NCI-H2227 (cell line): ENCODE results near the gene SH2D5.

Experiments
- DNase-seq: peaks from one replicate; lab custom pipeline; 2025; ENCODE audit not compliant: unreplicated experiment; lab: John Stamatoyannopoulos, UW

SH2D5 gene

GRCh38 chr1:20715406-20715805 is 17.1 kb downstream of the SH2D5 start:
- no peak for DNase-seq

- DNase-seq, result no peak
These were observed 19.1 kb downstream of the SH2D5 start for GRCh38 chr1:20713440-20713839.

DNA sequence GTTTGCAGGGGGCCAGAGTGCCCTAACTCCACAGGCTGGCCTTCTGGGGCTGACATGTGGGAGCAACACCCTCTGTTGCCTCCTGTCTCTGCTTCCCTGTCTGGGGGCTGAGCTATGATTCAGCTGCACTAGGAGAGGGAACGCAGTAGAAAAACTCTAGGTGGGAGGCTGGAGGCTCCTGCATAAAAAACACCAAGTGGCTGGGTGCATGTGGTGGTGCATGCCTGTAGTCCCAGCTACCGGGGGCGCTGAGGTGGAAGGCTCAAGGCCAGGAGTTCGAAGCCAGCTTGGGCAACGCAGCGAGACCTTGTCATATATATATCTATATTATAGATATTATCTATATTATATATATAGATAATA is 20.3 kb downstream of the SH2D5 start:
- no peak for DNase-seq

GRCh38 chr1:20711285-20712214 is 21.0 kb downstream of the SH2D5 start:
- peak; percentile 91 for DNase-seq

GRCh38 chr1:20710469-20711284 is 21.8 kb downstream of the SH2D5 start:
- peak; percentile 56 for DNase-seq

- DNase-seq, result no peak
These were observed 22.6 kb downstream of the SH2D5 start for GRCh38 chr1:20709868-20710267.

- no peak for DNase-seq
These were observed 23.6 kb downstream of the SH2D5 start for GRCh38 chr1:20708891-20709290.

DNA sequence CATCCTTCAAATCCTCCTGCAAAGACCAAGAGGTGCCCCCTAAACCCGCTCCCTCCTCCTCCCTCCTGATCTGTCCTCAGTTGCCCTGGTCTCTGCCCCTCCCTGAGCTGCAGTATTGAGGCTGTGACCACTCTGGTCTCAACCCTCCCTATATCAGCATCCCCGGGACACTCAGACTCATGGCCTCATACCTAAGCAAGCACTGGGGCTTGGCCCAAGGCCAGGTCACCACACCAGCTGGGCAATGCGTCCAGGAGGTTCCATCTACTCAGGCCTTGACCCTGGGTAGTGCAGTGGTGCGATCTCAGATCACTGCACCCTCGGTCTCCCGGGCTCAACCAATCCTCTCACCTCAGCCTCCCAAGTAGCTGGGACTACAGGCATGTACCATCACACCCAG is 24.4 kb downstream of the SH2D5 start:
- no peak for DNase-seq

DNA sequence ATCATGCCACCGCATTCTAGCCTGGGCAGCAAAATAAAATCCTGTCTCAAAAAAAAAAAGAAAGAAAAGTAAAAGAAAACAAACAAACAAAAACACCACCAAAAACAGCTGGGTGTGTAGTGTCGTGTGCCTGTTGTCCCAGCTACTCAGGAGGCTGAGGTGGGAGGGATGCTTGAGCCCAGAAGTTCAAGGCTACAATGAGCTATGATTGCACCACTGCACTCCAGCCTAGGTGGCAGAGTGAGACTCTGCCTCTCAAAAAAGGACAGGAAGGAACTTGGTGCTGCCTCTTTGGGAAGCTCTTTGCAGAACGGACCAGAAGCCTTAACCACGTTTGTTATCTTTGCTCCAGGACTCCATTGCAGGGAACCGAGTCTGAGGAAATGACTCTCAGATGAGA is 25.7 kb downstream of the SH2D5 start:
- no peak for DNase-seq

- no peak for DNase-seq
These were observed 27.2 kb downstream of the SH2D5 start for GRCh38 chr1:20705203-20705755.

DNA sequence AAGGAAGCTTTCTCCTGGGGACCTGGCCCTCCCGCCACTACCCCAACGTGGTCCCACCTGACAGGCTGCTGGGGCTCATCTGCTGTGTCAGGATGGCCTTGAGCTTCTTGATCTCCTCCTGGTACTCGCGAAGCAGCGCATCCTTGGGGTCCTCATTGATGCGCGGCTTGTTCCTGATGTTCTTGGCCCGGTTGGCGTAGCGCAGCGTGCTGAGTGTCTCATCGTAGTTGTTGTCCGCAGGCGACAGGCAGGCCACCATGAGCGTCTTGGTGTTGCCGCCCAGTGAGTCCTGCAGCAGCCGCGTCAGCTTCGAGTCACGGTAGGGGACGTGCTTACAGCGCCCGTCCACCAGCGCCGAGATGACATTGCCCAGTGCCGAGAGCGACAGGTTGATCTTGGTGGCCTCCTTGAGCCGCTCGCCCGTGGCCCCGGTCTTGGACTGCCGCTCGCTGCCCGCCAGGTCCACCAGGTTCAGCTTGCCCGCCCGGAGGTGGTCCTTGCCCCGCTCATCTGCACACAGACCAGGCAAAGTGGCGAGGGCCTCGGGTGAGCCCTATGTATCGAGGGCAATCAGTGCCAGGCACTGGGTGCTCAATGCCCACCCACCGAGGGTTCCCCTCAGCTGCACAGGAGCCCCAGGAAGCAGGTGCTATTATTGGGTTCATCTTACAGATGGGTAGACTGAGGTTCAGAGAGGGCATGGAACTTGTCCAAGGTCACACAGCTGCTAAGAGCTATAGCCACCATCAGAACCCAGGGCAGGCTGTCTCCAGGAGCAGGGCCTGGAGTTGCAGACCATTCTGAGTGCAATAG is 27.9 kb downstream of the SH2D5 start:
- DNase-seq, result no peak

DNA sequence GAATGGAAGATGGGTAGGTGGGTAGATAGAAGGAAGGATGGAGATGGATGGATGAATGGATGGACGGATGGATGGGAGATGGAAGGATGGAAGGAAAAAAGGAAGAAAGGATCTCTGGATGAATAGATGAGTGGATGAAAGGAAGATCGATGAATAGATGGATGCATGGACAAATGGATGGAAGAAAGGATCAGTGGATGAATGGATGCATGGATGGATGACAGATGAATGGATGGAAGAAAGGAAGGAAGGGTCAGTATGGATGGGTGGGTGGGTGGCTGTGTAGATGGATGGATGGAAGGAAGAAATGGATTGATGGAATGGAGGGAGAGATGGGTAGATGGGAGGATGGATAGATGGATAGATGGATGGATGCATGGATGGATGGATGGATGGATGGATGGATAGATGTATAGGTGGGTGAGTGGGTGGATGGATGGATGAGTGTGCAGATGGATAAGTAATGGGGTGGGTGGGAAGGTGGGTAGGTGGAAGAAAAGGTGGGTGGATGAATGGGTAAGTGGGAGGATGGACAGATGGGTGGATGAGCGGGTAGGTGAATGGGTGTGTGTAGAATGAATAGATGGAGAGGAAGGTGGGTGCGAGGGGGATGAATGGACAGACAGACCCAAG is 29.3 kb downstream of the SH2D5 start:
- no peak for DNase-seq

DNA sequence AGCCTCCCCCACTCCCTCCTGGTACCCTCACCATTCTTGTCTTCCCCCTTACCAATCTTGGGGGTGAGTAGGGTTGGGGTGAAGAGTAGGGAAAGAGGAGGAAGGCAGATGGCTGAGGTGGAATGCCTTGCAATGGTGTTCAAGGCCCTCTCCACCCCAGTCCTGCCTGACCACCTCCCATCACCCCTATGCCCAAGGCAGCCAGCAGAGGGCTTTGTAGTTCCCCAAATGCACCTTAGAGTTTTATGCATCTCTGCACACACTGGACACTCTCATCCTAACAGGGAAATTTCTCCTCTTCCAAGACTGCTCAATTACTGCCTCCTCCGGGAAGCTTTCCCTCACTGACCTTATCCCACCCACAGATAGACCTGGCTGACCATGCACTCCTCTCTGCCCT is 30.1 kb downstream of the SH2D5 start:
- DNase-seq, result no peak

DNA sequence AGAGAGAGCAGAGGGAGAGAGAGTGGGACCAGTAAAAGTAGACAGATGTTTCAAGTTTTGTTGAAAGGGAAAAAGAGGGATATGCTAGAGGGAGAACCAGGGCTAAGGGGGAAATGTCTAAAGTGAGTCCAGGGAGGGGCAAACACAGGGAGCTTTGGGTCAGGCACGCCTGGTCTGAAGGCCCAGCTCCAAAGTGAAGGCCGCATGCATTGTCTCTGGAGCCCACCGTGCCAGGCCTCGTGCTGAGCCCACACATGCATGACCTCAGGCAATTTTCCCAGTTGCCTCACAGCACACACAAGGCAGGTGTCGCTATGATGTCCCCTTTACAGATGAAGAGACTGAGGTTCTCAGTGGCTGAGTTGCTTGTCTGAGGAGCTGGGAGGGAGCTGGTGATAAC is 30.7 kb downstream of the SH2D5 start:
- DNase-seq, result no peak

- no peak for DNase-seq
These were observed 31.1 kb downstream of the SH2D5 start for GRCh38 chr1:20701446-20701845.

- no peak for DNase-seq
These were observed 31.8 kb downstream of the SH2D5 start for GRCh38 chr1:20700636-20701215.

- DNase-seq, result no peak
These were observed 32.9 kb downstream of the SH2D5 start for GRCh38 chr1:20699558-20699957.

DNA sequence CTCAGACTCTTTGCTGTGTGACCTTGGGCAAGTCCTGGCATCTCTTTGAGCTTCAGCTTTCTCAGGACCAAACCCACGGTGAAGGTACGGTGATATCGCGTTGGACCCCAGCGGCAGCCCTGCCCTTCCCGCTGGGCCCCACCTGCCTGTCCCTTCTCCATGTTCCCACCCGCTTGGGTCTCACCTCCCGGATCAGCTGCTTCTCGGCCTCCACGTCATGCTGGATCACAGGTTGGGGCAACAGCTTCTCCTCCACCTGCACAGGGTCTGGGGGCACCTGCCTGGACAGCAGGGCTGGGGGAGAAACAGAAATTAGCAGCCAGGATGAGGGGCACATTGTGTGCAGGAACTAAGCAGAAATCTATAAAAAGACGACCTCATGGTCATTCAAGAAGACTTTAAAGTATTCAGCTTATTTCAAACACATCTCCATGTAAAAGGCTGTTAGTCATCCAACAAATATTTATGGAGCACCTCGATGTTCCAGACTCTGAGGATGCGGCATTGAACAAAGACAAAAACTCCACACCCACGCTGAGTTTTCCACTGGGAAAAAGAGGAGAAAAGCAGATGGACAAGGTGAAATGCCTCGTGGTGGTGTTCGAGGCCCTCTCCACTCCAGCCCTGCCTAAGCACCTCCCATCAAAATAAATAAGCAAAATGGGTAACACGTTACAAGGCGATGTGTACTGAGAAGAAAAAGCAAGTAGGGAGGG is 34.1 kb downstream of the SH2D5 start:
- no peak for DNase-seq

DNA sequence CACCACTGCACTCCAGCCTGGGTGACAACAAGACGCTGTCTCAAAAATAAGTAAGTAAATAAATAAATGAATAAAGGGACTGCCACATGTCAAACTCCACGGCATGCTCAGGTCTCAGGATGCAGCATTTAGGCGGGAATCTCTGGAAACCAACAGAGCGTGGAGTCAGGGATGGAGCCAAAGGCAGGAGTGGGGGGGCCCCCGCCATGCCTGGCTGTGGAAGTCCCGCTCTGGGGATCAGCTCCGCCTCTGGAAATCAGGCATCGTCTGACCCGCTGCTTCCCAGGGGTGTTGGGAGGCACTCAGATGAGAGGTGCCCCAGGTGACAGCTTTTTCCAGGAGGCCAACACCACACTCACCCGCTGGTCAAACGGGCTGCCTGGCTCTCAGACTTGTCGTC is 34.9 kb downstream of the SH2D5 start:
- DNase-seq, result no peak
